DMS 273 (cell line): ENCODE data around the gene RAD21L1.
"Not testable (repeated sequence)": the region's sequence is repeated elsewhere in the genome, so short reads cannot be mapped to it uniquely, and the experiment has no call there.

ENCODE experiments used
- DNase-seq: peaks from one replicate; lab custom pipeline; 2025; ENCODE audit not compliant: unreplicated experiment; lab: John Stamatoyannopoulos, UW

The RAD21L1 gene

GRCh38 chr20:1199212-1199873 is 26.5 kb upstream of the RAD21L1 start:
- no peak for DNase-seq

- DNase-seq: no peak
Observed at GRCh38 chr20:1199964-1200363, 25.9 kb upstream of the RAD21L1 start.

- no peak for DNase-seq
Observed at GRCh38 chr20:1202762-1203504, 22.9 kb upstream of the RAD21L1 start, which contains the start of gene C20orf202. TSS of gene C20orf202 (plus strand) at chr20:1203454. CDS start at chr20:1203586, 132 bp downstream.

- no peak for DNase-seq
Observed at GRCh38 chr20:1203630-1204029, 22.2 kb upstream of the RAD21L1 start.

- no peak for DNase-seq
Observed at GRCh38 chr20:1204113-1204512, 21.7 kb upstream of the RAD21L1 start.

GRCh38 chr20:1204576-1204975 is 21.3 kb upstream of the RAD21L1 start:
- DNase-seq: no peak

GRCh38 chr20:1205802-1206201 is 20.0 kb upstream of the RAD21L1 start:
- no peak for DNase-seq

GRCh38 chr20:1206366-1207148 is 19.3 kb upstream of the RAD21L1 start:
- DNase-seq: no peak

GRCh38 chr20:1207293-1207878 is 18.5 kb upstream of the RAD21L1 start:
- DNase-seq: no peak

GRCh38 chr20:1209447-1210387 is 16.1 kb upstream of the RAD21L1 start:
- DNase-seq: no peak

GRCh38 chr20:1210501-1210900 is 15.3 kb upstream of the RAD21L1 start:
- no peak for DNase-seq

GRCh38 chr20:1212023-1212422 is 13.8 kb upstream of the RAD21L1 start:
- no peak for DNase-seq

- peak; percentile 82 for DNase-seq
Observed at GRCh38 chr20:1212607-1213396, 13.0 kb upstream of the RAD21L1 start.

GRCh38 chr20:1214838-1215261 is 11.0 kb upstream of the RAD21L1 start:
- DNase-seq: no peak

GRCh38 chr20:1215386-1216170 is 10.3 kb upstream of the RAD21L1 start:
- no peak for DNase-seq

GRCh38 chr20:1216527-1217427 is 9.1 kb upstream of the RAD21L1 start:
- DNase-seq: not testable (repeated sequence)

GRCh38 chr20:1222750-1223149 is 3.1 kb upstream of the RAD21L1 start:
- not testable (repeated sequence) for DNase-seq
